Measurements from ENCODE around the gene NDRG4.

- TF ChIP-seq POLR2AphosphoS5 (IDR thresholded peaks at IDR 0.05; ENCODE audit: low read depth, low read length) = no peak
- no peak for TF ChIP-seq SPI1 (IDR thresholded peaks at IDR 0.05; ENCODE audit: low read depth, low read length)
- TF ChIP-seq POLR2A (IDR thresholded peaks at IDR 0.05; ENCODE audit: low read depth, low read length) = no peak
- no peak for TF ChIP-seq POU2F2 (IDR thresholded peaks at IDR 0.05; ENCODE audit: low read depth, low read length)
- no peak for TF ChIP-seq TAF1 (IDR thresholded peaks at IDR 0.05; ENCODE audit: low read depth, low read length)
- no peak for TF ChIP-seq PAX5 (IDR thresholded peaks at IDR 0.05; ENCODE audit: insufficient read depth, low read length, severe bottlenecking)
Observed at GRCh38 chr16:58485184-58485887, 14.6 kb upstream of the NDRG4 start.
